Chondrocyte (in vitro differentiated cells): ENCODE results near the gene NR6A1. TPM values are rescaled to one million over a fixed set of nuclear protein-coding genes. Genes with fewer than 3 reads are reported as not detected.

ENCODE experiments used
- DNase-seq: peaks from one replicate; pipeline ENCODE4 v3.0.0; 2021; ENCODE audit warnings: mixed read lengths, low spot score
- H3K27ac Mint-ChIP-seq: one replicate; pipeline ENCODE4 v1.8.0; 2021; ENCODE audit warnings: mild to moderate bottlenecking, moderate library complexity, mixed read lengths; ENCODE audit not compliant: unreplicated experiment
- H3K27me3 Mint-ChIP-seq: 2 replicates; pipeline ENCODE4 v1.8.0; 2021; ENCODE audit warnings: low read depth, mixed read lengths
- H3K36me3 Mint-ChIP-seq: 2 replicates; pipeline ENCODE4 v1.8.0; 2021; ENCODE audit warnings: low read depth, mixed read lengths
- H3K4me1 Mint-ChIP-seq: 2 replicates; pipeline ENCODE4 v1.8.0; 2021; ENCODE audit warnings: low read depth, mild to moderate bottlenecking, mixed read lengths
- H3K4me3 Mint-ChIP-seq: one replicate; pipeline ENCODE4 v1.8.0; 2021; ENCODE audit warnings: mild to moderate bottlenecking, moderate library complexity, mixed read lengths; ENCODE audit not compliant: unreplicated experiment
- H3K9me3 Mint-ChIP-seq: 2 replicates; pipeline ENCODE4 v1.8.0; 2021; ENCODE audit warnings: low read depth, mixed read lengths
- CTCF ChIP-seq: fragments of 200-600 bp; sonication (generic); IDR thresholded peaks from 2 replicates; pipeline ENCODE4 v1.5.0; 2021; ENCODE audit warnings: antibody characterized with exemption, mild to moderate bottlenecking, moderate library complexity
- total RNA-seq: library from RNA; stranded (reverse); gene quantifications from 3 replicates; pipeline ENCODE4 v1.2.1, GENCODE V29; 2021

NR6A1 gene
- total RNA-seq, 1 donor from 2014 or later: 0.77 TPM

- H3K27ac Mint-ChIP-seq: no peak overlapping the region
- no peaks in the 10 kb centered on the region for H3K9me3 Mint-ChIP-seq
- DNase-seq: no peak
- no peak overlapping the region for H3K4me3 Mint-ChIP-seq
- H3K36me3 Mint-ChIP-seq: no peaks in the 10 kb centered on the region
- H3K27me3 Mint-ChIP-seq: peaks cover 41% of the 10 kb centered on the region
- no peak for TF ChIP-seq CTCF
- H3K4me1 Mint-ChIP-seq: no peaks in the 10 kb centered on the region
These were observed 279.8 kb downstream of the NR6A1 start for GRCh38 chr9:124491049-124491975.

GRCh38 chr9:124490004-124490403, 281.1 kb downstream of the NR6A1 start:
- Mint-ChIP-seq H3K4me3 (no peak overlapping the region), H3K36me3 (no peaks in the 10 kb centered on the region), H3K4me1 (no peaks in the 10 kb centered on the region), H3K27ac (no peak overlapping the region), H3K9me3 (no peaks in the 10 kb centered on the region), H3K27me3 (peaks cover 40% of the 10 kb centered on the region)
- DNase-seq: no peak
- TF ChIP-seq CTCF: no peak

DNA sequence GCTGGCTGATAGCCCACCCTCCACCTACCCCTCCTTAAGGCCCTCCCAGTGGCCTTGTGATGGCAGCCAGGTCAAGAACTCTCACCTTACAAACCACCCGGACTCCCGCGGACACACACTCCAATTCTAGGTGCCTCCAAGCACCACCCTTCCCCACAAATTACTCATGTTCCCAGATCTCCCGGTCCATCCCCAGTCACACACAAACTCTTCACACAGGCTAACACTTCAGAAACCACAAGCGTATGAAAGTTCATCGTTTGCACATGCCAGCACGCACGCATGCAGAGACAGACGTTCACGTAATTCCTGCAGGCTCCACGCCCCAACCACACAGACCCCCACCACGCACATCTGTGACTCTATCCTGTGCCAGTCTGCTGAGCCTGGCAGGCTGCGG, 281.9 kb downstream of the NR6A1 start:
- Mint-ChIP-seq H3K36me3 (no peaks in the 10 kb centered on the region), H3K27me3 (peaks cover 38% of the 10 kb centered on the region), H3K27ac (no peak overlapping the region), H3K4me3 (no peak overlapping the region), H3K9me3 (no peaks in the 10 kb centered on the region), H3K4me1 (no peaks in the 10 kb centered on the region)
- DNase-seq: no peak
- no peak for TF ChIP-seq CTCF

- H3K4me3 Mint-ChIP-seq: no peak overlapping the region
- no peaks in the 10 kb centered on the region for H3K36me3 Mint-ChIP-seq
- H3K27me3 Mint-ChIP-seq: peaks cover 36% of the 10 kb centered on the region
- no peaks in the 10 kb centered on the region for H3K9me3 Mint-ChIP-seq
- peak overlapping the region; percentile 32 for H3K27ac Mint-ChIP-seq
- DNase-seq: no peak
- TF ChIP-seq CTCF: no peak
- H3K4me1 Mint-ChIP-seq: no peaks in the 10 kb centered on the region
These were observed 282.4 kb downstream of the NR6A1 start for GRCh38 chr9:124488641-124489210.

GRCh38 chr9:124487260-124488182, 283.6 kb downstream of the NR6A1 start:
- H3K36me3 Mint-ChIP-seq: no peaks in the 10 kb centered on the region
- H3K27ac Mint-ChIP-seq: no peak overlapping the region
- TF ChIP-seq CTCF: no peak
- peaks cover 36% of the 10 kb centered on the region for H3K27me3 Mint-ChIP-seq
- no peak for DNase-seq
- H3K4me1 Mint-ChIP-seq: no peaks in the 10 kb centered on the region
- no peaks in the 10 kb centered on the region for H3K9me3 Mint-ChIP-seq
- H3K4me3 Mint-ChIP-seq: no peak overlapping the region
